HG03108 (cell line): ENCODE results near the gene SLC44A4.
"Not testable (repeated sequence)": the region's sequence is repeated elsewhere in the genome, so short reads cannot be mapped to it uniquely, and the experiment has no call there.

ENCODE experiments used
- ATAC-seq: cut with Tn5 transposase; IDR thresholded peaks from one replicate; pipeline ENCODE4 v1.9.1; 2021; ENCODE audit warnings: moderate library complexity; ENCODE audit not compliant: unreplicated experiment

The SLC44A4 gene

GRCh38 chr6:31878726-31879125 is at the start of gene SLC44A4:
Gene SLC44A4 (minus strand): TSS chr6:31878997. CDS start chr6:31878980, 17 bp downstream.
- no peak for ATAC-seq

GRCh38 chr6:31928672-31928939 is 49.8 kb upstream of the SLC44A4 start:
- no peak for ATAC-seq

- no peak for ATAC-seq
These were observed 49.3 kb upstream of the SLC44A4 start for GRCh38 chr6:31927863-31928671.

- no peak for ATAC-seq
These were observed 48.6 kb upstream of the SLC44A4 start, which contains the start of gene C2 for GRCh38 chr6:31927242-31927862. Gene C2 (plus strand): TSS chr6:31927717. CDS start chr6:31927753, 36 bp downstream.

GRCh38 chr6:31922942-31923341 is 44.1 kb upstream of the SLC44A4 start:
- no peak for ATAC-seq

- no peak for ATAC-seq
These were observed 42.0 kb upstream of the SLC44A4 start for GRCh38 chr6:31920811-31921210.

GRCh38 chr6:31919624-31920303 is 41.0 kb upstream of the SLC44A4 start:
- no peak for ATAC-seq

GRCh38 chr6:31918069-31918720 is 39.4 kb upstream of the SLC44A4 start:
- no peak for ATAC-seq

- no peak for ATAC-seq
These were observed 37.0 kb upstream of the SLC44A4 start for GRCh38 chr6:31915756-31916155.

GRCh38 chr6:31915351-31915750 is 36.6 kb upstream of the SLC44A4 start:
- ATAC-seq, result no peak

- no peak for ATAC-seq
These were observed 33.2 kb upstream of the SLC44A4 start for GRCh38 chr6:31911826-31912585.

- not testable (repeated sequence) for ATAC-seq
These were observed 30.5 kb upstream of the SLC44A4 start for GRCh38 chr6:31909298-31909697.

- peak; percentile 81 for ATAC-seq
These were observed 30.0 kb upstream of the SLC44A4 start for GRCh38 chr6:31908791-31909190.

- not testable (repeated sequence) for ATAC-seq
These were observed 29.5 kb upstream of the SLC44A4 start for GRCh38 chr6:31908255-31908654.

- no peak for ATAC-seq
These were observed 28.5 kb upstream of the SLC44A4 start for GRCh38 chr6:31907158-31907813.

- not testable (repeated sequence) for ATAC-seq
These were observed 27.9 kb upstream of the SLC44A4 start for GRCh38 chr6:31906727-31907126.

GRCh38 chr6:31906122-31906521 is 27.3 kb upstream of the SLC44A4 start:
- no peak for ATAC-seq

- no peak for ATAC-seq
These were observed 26.2 kb upstream of the SLC44A4 start for GRCh38 chr6:31905041-31905440.

- no peak for ATAC-seq
These were observed 25.2 kb upstream of the SLC44A4 start for GRCh38 chr6:31903957-31904356.

- peak; percentile 47 for ATAC-seq
These were observed 23.3 kb upstream of the SLC44A4 start, which contains the start of gene ZBTB12 for GRCh38 chr6:31901953-31902643. Gene ZBTB12 (minus strand): TSS chr6:31902086. CDS start chr6:31901305, 781 bp downstream.
